HG03520 (cell line): ENCODE results near the gene KSR2.

Experiments used
- ATAC-seq: cut with Tn5 transposase; IDR thresholded peaks from one replicate; pipeline ENCODE4 v1.9.1; 2021; ENCODE audit warnings: mild to moderate bottlenecking, moderate library complexity; ENCODE audit not compliant: unreplicated experiment

The KSR2 gene

DNA sequence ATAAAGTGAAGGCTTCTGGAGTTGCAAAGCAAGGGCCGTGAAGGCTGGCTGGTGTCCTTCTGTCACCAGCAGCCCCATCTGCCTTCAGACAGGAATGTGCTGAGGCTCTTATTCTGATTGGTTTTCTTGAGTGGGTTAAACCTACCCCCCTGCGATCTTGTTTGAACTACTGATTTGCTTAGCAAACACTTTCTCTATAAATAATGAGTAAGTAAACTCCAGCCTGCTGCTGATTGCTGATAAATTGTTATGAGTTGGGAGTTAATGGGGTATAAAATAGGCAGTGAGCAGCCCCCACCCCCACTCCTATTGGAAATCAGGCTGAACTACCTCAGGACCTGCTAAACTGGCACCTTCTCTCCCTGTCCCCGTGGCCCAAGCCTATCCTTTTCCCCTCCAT, 461.2 kb downstream of the KSR2 start:
- ATAC-seq, result no peak

DNA sequence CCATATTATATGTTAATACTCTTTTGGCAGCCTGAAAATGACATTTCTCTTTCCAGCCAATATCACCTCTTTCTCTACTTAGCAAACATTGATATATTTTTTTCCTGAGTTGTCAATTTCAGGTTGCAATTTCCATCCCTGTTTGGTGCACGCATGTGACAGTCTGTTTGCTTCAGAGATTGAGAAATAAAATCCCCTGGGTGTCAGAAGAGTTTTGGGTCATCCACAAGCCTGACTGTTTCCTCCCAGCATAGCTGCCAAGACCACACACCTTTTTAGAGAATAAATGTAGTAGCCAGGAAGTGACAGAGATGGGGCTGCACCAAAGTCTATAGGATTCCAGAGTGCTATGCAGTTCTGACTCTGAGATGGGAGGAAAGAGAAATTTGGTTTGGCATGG, 462.5 kb downstream of the KSR2 start:
- no peak for ATAC-seq

DNA sequence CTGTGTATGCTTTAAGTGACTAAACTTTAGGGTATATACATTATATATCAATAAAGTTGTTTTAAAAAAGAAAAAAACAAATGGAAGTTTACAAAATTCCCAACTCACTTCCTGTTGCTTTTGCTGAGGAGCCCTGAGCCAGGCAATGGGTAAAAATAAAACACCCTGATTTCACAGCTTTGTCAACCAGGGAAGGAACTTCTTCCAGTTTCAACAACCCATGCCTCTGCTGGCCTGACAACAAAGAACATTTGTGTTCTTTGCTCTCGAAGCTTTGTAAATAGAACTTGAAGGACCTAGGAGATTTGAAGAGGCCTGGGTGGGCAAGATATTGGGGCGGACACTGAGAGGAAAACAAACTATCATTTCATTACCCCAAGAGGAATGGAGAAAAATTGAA, 466.2 kb downstream of the KSR2 start:
- no peak for ATAC-seq

DNA sequence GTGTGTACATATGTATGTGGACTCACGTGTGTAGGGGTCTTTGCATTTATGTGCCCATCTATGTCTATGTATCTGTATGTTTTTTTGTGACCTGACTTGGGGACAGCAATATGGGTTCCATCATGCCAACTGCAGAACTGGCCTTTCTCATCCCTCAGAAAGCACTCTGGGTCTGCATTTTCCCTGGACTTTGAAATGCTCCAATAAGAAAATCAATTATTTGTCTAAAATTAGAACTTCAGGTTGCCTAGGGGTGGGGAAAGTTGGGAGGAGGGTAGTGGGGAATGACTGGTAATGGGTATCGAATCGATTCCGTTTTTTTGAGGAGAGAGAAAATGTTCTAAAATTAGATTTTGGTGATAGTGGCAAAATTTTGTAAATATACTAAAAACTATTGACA, 466.6 kb downstream of the KSR2 start:
- no peak for ATAC-seq

DNA sequence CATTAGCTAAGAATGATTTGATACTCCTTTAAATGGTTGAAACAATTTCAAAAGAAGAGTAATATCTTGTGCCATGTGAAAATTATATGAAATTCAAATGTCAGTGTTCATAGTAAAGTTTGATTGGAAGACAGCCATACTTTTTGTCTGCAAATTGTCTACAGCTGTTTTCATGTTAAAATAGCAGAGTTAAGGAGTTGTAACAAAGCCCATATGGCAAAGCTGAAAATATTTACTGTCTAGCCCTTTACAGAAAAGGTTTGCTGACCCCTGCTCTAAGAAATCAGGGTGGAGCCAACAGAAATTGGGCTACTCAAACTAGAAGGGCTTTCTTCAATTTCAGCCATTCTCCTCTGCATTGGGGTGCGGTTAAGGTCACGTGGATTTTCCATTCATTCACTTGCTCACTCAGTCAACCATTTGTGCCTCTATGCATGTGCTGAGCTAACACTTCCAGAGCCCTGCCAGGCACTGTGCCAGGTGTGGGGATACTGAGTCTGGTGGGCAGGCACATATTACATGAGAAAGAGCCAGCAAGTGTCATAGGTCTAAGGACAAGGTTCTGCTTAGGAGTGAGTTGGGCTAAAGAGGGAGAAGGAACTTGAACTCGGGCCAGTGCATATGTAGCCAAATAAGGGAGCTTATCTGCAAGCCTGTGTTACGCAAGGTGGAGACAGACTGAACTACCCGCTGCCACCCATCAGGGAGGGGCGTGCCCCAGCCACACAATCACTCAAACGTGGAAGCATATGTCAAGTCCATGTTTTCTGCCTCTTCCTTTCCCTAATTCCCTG, 467.5 kb downstream of the KSR2 start:
- no peak for ATAC-seq

GRCh38 chr12:117499759-117500485, 468.9 kb downstream of the KSR2 start:
- ATAC-seq, result no peak

GRCh38 chr12:117498880-117499279, 469.9 kb downstream of the KSR2 start:
- ATAC-seq, result no peak

GRCh38 chr12:117498256-117498655, 470.5 kb downstream of the KSR2 start:
- ATAC-seq, result no peak

DNA sequence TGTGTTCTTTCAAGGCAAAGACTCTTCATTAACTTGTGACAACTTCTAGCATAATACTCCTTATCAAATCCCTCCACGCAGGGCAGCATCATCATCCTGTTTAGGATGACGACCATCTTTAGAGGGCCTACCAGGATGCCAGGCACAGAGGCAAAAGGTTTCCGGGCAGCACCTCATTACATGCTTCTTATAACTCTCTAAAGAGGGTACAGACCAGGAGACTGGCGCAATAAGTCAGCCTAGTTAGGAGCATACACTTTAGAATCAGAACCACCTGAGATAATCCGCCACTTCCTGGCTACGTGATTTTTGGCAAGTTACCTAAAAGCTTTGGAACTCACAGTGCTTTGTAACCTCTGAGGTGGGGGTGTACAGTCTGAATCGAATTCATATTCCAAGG, 471.4 kb downstream of the KSR2 start:
- no peak for ATAC-seq

GRCh38 chr12:117494833-117495655, 473.7 kb downstream of the KSR2 start:
- ATAC-seq, result no peak

DNA sequence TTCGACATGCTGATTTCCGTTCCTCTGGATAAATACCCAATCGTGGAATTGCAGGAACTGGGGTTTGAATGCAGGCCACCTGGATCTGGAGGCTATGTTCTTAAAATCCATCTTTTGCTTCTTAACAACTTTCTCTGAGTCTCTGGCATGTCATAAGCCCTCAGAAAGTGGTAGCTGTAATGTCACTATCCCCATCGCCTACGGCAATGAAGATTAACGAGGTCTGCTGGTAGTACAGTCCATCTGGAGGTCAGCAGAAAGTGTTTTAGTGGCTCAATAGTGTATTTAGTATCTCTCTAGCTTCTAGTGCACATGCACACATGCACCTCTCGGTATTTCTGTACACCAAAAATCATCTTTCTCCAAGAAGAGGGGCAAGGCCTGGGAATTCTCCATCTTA, 477.1 kb downstream of the KSR2 start:
- no peak for ATAC-seq

DNA sequence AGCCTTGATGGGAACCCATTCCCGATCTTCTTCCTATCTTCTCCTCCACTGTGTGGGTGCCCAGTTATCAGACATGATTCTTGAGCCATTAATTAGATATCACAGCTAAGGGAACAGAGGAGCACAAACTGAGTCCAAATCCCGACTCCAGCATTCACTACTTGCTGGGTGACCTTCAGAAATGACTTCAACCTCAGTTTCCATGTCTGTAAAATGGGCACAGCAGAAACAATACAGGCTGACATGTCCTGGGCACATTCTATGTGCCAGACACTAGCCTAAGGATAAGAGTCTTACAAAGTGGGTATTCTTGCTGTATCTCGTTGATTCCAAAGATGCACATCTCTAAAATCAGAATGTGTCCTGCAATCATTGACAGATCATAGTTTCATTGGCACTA, 478.7 kb downstream of the KSR2 start:
- ATAC-seq, result no peak

DNA sequence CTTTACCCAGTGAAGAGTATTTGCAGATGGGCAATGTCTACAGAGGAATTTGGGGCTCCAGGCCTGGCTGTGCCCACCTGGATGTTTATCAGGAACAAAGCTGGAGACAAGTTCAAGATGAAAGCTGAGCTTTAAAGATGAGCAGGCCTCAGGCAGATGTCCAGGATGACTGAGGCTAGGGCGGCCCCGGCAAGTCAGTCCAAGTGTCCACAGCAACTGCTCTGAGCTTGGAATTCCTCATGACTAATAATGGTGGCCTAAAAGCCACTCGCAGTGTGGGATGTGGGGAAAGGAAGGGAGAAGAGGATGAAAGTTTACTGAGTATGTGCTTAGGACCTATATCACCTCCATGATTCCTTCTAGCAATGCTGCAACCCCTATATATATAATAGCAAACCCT, 479.1 kb downstream of the KSR2 start:
- ATAC-seq, result no peak

- no peak for ATAC-seq
Measured at GRCh38 chr12:117486840-117487659, 481.7 kb downstream of the KSR2 start.

DNA sequence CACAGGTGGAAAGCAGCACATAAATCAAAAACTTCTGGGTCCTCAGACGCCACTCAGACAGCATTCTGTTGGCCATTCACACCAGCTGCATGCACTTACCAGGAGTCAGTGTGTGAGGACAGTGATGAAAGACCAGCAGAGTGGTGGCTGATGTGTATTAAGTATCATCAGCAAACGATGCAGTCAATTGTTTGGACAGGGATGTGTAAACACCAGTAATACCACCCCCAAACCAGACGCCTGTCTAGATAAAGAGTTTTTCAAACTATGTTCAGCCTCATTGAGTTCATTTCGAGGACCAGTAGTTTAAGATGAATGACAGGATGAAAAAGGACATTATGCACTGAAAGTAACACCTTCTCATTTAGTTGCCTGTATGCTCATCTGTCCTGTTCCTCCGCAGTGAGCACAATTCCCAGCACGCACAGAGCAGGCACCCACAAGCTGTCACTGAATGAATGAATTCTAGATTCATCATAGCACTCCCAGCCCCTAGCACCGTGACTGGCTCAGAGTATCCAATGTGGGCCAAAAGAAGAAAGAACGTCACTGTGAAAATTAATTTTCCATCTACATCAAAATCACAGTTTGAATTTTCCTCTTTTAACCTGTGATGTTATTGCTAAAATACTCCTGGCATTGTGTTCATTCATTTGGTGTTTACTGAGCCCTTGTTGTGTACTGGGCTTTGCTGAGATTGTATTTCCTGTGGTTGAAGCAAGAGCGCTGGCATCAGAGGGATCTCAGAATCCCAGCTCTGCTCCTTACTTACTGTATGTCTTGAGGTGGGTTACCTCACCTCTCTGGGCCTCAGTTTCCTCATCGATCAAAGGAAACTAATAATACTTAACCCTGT, 482.6 kb downstream of the KSR2 start:
- ATAC-seq, result no peak

DNA sequence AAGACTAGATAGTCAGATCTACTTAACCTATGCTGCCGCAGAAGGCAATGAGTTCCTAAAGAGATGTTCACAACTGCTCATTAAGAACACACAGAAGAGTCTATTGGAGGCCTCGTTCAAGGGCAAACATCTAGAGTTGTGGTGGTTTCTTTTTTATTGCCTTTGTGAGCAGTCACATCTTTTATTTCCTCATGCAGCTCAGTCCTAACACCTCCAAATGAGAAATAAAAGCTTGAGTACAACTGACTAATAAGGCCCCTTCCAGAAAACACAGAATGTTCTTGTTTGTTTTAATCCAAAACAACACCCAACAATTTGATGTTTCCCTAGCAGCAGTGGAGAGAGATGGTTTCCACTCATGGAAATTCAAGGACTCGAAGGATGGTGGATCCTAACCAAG, 483.9 kb downstream of the KSR2 start:
- ATAC-seq, result no peak

GRCh38 chr12:117483501-117483900, 485.3 kb downstream of the KSR2 start:
- ATAC-seq, result no peak

GRCh38 chr12:117481470-117481869, 487.3 kb downstream of the KSR2 start:
- no peak for ATAC-seq

GRCh38 chr12:117476341-117476740, 492.4 kb downstream of the KSR2 start:
- no peak for ATAC-seq

- no peak for ATAC-seq
Measured at GRCh38 chr12:117473856-117474255, 494.9 kb downstream of the KSR2 start.
